Fibroblast of lung (primary cell): ENCODE data around the gene SLC38A8.

Experiments used
- EZH2 ChIP-seq: IDR thresholded peaks from 2 replicates; pipeline ENCODE4 v1.5.1; 2012; ENCODE audit warnings: low read length, control low read depth, mild to moderate bottlenecking; ENCODE audit errors: missing control alignments
- TF ChIP-seq, protein P1 (sequence below), 2 donors: IDR thresholded peaks in 1 of 2; conservative IDR thresholded peaks in 1 of 2; 1 replicate in 1 of 2; 2 replicates in 1 of 2; pipeline ENCODE4 v1.5.1; 2011 to 2012; ENCODE audit warnings: low read length in 2 of 2, control low read depth in 1 of 2, inconsistent platforms in 1 of 2, low read depth in 1 of 2, mild to moderate bottlenecking in 1 of 2

DNA sequence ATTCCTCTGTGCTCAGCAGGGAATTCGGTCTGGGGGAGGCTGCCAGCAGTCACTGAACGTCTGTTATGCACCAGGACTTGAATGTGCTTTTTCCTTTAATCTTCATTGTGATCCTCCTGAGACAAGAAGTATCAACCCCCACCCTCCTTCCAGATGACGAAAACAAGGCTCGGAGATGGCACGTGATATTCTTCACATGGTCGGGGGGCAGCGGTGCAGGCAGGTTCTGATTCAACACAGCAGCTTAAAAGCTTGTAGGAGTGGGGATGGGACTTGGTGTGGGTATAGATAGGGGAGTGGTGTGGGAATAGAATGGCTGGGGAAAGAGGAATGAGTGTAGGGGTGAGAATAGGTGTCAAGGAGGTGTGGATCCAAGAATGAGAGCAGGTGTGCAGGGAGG lies 68.1 kb downstream of the SLC38A8 start:
- TF ChIP-seq, protein P1, sequence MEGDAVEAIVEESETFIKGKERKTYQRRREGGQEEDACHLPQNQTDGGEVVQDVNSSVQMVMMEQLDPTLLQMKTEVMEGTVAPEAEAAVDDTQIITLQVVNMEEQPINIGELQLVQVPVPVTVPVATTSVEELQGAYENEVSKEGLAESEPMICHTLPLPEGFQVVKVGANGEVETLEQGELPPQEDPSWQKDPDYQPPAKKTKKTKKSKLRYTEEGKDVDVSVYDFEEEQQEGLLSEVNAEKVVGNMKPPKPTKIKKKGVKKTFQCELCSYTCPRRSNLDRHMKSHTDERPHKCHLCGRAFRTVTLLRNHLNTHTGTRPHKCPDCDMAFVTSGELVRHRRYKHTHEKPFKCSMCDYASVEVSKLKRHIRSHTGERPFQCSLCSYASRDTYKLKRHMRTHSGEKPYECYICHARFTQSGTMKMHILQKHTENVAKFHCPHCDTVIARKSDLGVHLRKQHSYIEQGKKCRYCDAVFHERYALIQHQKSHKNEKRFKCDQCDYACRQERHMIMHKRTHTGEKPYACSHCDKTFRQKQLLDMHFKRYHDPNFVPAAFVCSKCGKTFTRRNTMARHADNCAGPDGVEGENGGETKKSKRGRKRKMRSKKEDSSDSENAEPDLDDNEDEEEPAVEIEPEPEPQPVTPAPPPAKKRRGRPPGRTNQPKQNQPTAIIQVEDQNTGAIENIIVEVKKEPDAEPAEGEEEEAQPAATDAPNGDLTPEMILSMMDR (conservative IDR thresholded peaks at IDR 0.05 in 1 of 2, IDR thresholded peaks at IDR 0.05 in 1 of 2; ENCODE audit: low read depth in 1 of 2, low read length in 2 of 2) = no peak
- TF ChIP-seq EZH2 = no peak
